IPS DF 6.9 (cell line): ENCODE data around the gene TRPM2.
"Not testable (repeated sequence)": the region's sequence is repeated elsewhere in the genome, so short reads cannot be mapped to it uniquely, and the experiment has no call there.

Experiments used
- DNase-seq: peaks from one replicate; pipeline ENCODE4 v3.0.0-alpha.2; 2013; ENCODE audit warnings: low read depth, low spot score
- H3K27ac ChIP-seq: one replicate; pipeline ENCODE4 v1.5.1; 2013; ENCODE audit warnings: low read length, control low read depth
- H3K27me3 ChIP-seq: 2 replicates; pipeline ENCODE4 v1.6.1; 2013; ENCODE audit warnings: mild to moderate bottlenecking, low read length; ENCODE audit not compliant: control insufficient read depth, insufficient read depth
- H3K36me3 ChIP-seq: 2 replicates; pipeline ENCODE4 v1.6.1; 2013; ENCODE audit warnings: low read length; ENCODE audit not compliant: control insufficient read depth, insufficient read depth
- H3K4me1 ChIP-seq: 2 replicates; pipeline ENCODE4 v1.6.1; 2013; ENCODE audit warnings: low read length; ENCODE audit not compliant: control insufficient read depth, insufficient read depth
- H3K4me3 ChIP-seq: 2 replicates; pipeline ENCODE4 v1.5.1; 2013; ENCODE audit warnings: mild to moderate bottlenecking, low read length
- H3K9me3 ChIP-seq: 2 replicates; pipeline ENCODE4 v1.6.1; 2013; ENCODE audit warnings: low read length, inconsistent platforms; ENCODE audit not compliant: control insufficient read depth, insufficient read depth
- WGBS: extraction: QIAGEN DNeasy Blood & Tissue Kit; methylation state at CpG from one replicate; pipeline ENCODE4 v1.1.7; 2013; ENCODE audit warnings: mixed read lengths, missing lambda C conversion rate; ENCODE audit not compliant: insufficient read length, insufficient coverage; 5-methylcytosine and 5-hydroxymethylcytosine counted together

TRPM2 gene

GRCh38 chr21:44384968-44385367 lies 31.5 kb downstream of the TRPM2 start:
- Histone ChIP-seq H3K9me3 (no peaks in the 10 kb centered on the region), H3K27me3 (no peaks in the 10 kb centered on the region), H3K4me1 (0 out of 2 replicates have a peak, but pooled peaks cover 1% of the 10 kb centered on the region), H3K27ac (no peak overlapping the region), H3K36me3 (no peaks in the 10 kb centered on the region), H3K4me3 (no peak overlapping the region)
- no peak for DNase-seq
- WGBS: no CpG with 5 or more reads among the region's 2 CpGs

DNA sequence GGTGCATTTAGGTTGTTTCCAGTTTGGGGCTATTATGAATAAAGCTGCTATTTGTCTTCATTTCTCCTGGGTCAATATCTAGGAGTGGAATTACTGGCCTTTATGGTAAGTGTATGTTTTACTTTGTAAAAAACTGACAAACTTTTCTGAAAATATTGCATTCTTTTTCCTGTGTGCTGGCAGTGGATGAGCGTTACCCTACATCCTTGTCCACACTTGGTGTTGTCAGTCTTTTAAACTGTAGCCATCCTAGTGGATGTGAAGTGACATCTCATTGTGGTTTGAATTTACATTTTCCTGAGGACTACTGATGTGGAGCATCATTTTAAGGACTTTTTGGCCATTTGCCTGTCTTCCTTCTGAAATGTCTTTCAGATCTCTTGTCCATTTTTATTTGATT lies 35.9 kb downstream of the TRPM2 start:
- H3K27ac ChIP-seq: no peak overlapping the region
- no peaks in the 10 kb centered on the region for H3K9me3 ChIP-seq
- H3K4me3 ChIP-seq: no peak overlapping the region
- no peaks in the 10 kb centered on the region for H3K27me3 ChIP-seq
- H3K36me3 ChIP-seq: no peaks in the 10 kb centered on the region
- DNase-seq: no peak
- no CpG with 5 or more reads among the region's 1 CpG for WGBS
- H3K4me1 ChIP-seq: no peaks in the 10 kb centered on the region

GRCh38 chr21:44390886-44391285 lies 37.5 kb downstream of the TRPM2 start:
- H3K4me1 ChIP-seq: no peaks in the 10 kb centered on the region
- H3K36me3 ChIP-seq: no peaks in the 10 kb centered on the region
- no peak for DNase-seq
- no peak overlapping the region for H3K27ac ChIP-seq
- no peak overlapping the region for H3K4me3 ChIP-seq
- no peaks in the 10 kb centered on the region for H3K27me3 ChIP-seq
- H3K9me3 ChIP-seq: no peaks in the 10 kb centered on the region
- no CpG with 5 or more reads among the region's 8 CpGs for WGBS

DNA sequence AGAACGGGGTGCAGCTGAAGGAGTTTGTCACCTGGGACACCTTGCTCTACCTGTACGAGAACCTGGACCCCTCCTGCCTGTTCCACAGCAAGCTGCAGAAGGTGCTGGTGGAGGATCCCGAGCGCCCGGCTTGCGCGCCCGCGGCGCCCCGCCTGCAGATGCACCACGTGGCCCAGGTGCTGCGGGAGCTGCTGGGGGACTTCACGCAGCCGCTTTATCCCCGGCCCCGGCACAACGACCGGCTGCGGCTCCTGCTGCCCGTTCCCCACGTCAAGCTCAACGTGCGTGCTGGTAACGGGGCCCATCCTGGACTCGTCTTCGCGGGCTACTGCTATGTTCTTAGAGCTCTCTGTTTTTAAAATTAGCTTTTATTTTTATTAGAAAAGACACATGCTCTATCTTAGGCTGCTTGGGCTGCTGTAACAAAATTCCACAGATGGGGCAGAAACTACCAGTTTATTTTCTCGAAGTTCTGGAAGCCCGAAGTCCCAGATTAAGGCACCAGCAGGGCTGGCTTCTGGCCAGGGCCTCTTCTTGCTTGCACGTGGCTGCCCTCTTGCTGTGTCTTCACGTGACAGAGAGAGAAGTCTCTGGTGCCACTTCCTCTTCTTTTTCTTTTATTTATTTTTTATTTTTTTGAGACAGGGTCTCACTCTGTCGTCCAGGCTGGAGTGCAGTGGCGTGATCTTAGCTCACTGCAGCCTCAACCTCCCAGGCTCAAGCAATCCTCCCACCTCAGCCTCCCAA lies 38.1 kb downstream of the TRPM2 start:
- no CpG with 5 or more reads among the region's 34 CpGs for WGBS
- Histone ChIP-seq H3K36me3 (no peaks in the 10 kb centered on the region), H3K27me3 (no peaks in the 10 kb centered on the region), H3K9me3 (no peaks in the 10 kb centered on the region), H3K27ac (no peak overlapping the region), H3K4me1 (no peaks in the 10 kb centered on the region), H3K4me3 (no peak overlapping the region)
- DNase-seq: no peak

DNA sequence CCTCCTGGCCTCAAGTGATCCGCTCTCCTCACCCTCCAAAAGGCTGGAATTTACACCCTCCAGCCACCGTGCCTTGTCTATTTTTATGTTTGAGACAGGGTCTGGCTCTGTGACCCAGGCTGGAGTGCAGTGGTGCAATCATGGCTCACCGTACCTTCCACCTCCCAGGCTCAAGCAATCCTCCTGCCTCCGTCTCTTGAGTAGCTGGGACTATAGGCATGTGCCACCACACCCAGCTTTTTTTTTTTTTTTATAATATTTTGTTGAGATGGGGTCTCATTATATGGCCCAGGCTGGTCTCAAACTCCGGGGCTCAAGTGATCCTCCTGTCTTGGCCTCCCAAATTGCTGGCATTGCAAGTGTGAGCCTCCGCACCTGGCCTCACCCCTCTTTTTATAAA lies 38.8 kb downstream of the TRPM2 start:
- H3K27me3 ChIP-seq: no peaks in the 10 kb centered on the region
- no peaks in the 10 kb centered on the region for H3K9me3 ChIP-seq
- DNase-seq: no peak
- H3K36me3 ChIP-seq: no peaks in the 10 kb centered on the region
- no peak overlapping the region for H3K4me3 ChIP-seq
- no peaks in the 10 kb centered on the region for H3K4me1 ChIP-seq
- no peak overlapping the region for H3K27ac ChIP-seq
- no CpG with 5 or more reads among the region's 6 CpGs for WGBS

DNA sequence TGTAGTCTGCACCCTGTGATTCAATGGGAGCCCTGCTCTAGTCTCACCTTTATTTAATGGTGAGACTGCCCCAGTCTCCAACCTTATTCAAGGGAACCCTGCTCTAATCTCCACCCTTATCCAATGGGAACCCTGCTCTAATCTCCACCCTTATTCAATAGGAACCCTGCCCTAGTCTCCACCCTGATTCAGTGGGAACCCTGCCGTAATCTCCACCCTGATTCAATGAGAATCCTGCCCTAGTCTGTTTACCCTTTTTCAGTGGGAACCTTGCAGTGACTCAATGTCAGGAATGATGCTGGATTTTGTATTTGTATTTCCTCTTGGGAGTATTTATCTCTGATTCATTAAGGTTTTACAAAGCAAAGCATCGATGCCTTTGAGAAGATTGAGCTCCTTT lies 39.5 kb downstream of the TRPM2 start:
- H3K9me3 ChIP-seq: no peaks in the 10 kb centered on the region
- H3K4me3 ChIP-seq: no peak overlapping the region
- no peaks in the 10 kb centered on the region for H3K27me3 ChIP-seq
- no peaks in the 10 kb centered on the region for H3K4me1 ChIP-seq
- no CpG with 5 or more reads among the region's 2 CpGs for WGBS
- no peak for DNase-seq
- no peak overlapping the region for H3K27ac ChIP-seq
- no peaks in the 10 kb centered on the region for H3K36me3 ChIP-seq

DNA sequence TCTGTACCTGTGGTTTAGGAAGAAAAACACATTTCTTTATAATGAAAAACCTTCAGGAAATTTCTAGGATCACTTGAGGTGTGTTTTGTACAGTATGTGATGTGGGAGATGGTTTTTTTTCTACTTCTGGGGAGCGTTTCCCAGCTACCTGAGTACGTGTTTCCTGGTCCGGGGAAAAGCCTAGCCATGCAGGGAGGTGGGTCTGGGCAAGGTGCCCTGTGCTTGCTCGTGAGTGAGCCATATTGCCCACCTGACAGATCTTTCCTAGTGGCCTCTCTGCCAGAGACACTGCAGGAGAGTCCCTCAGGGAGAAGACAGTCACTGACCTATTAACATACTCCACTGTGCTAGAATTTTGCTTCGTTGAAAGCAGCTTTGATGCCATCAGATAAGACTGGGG lies 41.3 kb downstream of the TRPM2 start:
- Histone ChIP-seq H3K27me3 (no peaks in the 10 kb centered on the region), H3K4me3 (no peak overlapping the region), H3K4me1 (no peaks in the 10 kb centered on the region), H3K36me3 (no peaks in the 10 kb centered on the region), H3K9me3 (no peaks in the 10 kb centered on the region), H3K27ac (no peak overlapping the region)
- DNase-seq: no peak
- WGBS: no CpG with 5 or more reads among the region's 5 CpGs

DNA sequence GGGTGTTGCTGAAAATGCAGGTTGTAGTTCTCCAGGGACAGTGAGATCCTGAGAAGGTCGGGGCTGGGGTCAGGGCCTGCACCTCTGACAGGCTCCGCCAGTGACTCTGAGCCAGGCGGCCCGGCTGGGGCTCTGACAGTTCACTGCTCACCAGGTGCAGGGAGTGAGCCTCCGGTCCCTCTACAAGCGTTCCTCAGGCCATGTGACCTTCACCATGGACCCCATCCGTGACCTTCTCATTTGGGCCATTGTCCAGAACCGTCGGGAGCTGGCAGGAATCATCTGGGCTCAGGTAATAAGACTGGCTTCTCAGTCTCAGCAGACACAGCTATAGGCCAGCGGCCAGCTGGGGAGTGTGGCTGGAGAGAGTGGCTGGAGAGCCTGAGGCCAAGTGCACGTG lies 41.8 kb downstream of the TRPM2 start:
- Histone ChIP-seq H3K27me3 (no peaks in the 10 kb centered on the region), H3K4me1 (no peaks in the 10 kb centered on the region), H3K4me3 (no peak overlapping the region), H3K27ac (no peak overlapping the region), H3K36me3 (no peaks in the 10 kb centered on the region), H3K9me3 (no peaks in the 10 kb centered on the region)
- no peak for DNase-seq
- no CpG with 5 or more reads among the region's 11 CpGs for WGBS

- WGBS: no CpG with 5 or more reads among the region's 6 CpGs
- H3K27me3 ChIP-seq, H3K4me3 ChIP-seq, H3K36me3 ChIP-seq, H3K27ac ChIP-seq, H3K9me3 ChIP-seq, DNase-seq, H3K4me1 ChIP-seq: not testable (repeated sequence)
Measured at GRCh38 chr21:44396803-44397202, 43.4 kb downstream of the TRPM2 start.

GRCh38 chr21:44397431-44398031 lies 44.1 kb downstream of the TRPM2 start:
- Histone ChIP-seq H3K27me3 (no peaks in the 10 kb centered on the region), H3K9me3 (no peaks in the 10 kb centered on the region), H3K36me3 (no peaks in the 10 kb centered on the region), H3K4me1 (no peaks in the 10 kb centered on the region), H3K27ac (no peak overlapping the region), H3K4me3 (no peak overlapping the region; the same call in 1 of the 2 replicates)
- no CpG with 5 or more reads among the region's 22 CpGs for WGBS
- no peak for DNase-seq

GRCh38 chr21:44398499-44398898 lies 45.1 kb downstream of the TRPM2 start:
- Histone ChIP-seq H3K36me3 (no peaks in the 10 kb centered on the region), H3K9me3 (no peaks in the 10 kb centered on the region), H3K4me1 (no peaks in the 10 kb centered on the region), H3K27ac (no peak overlapping the region), H3K27me3 (no peaks in the 10 kb centered on the region), H3K4me3 (no peak overlapping the region)
- DNase-seq: no peak
- no CpG with 5 or more reads among the region's 9 CpGs for whole genome bisulfite sequencing
